Measurements from ENCODE around the gene FNTB.

- TF ChIP-seq POLR2AphosphoS5 (IDR thresholded peaks at IDR 0.05) (no peak), CTCF (IDR thresholded peaks at IDR 0.05) (no peak), POLR2A (IDR thresholded peaks at IDR 0.05) (no peak), EP300 (IDR thresholded peaks at IDR 0.05) (no peak)
Observed at GRCh38 chr14:64973026-64973442, 13.7 kb upstream of the FNTB start.

All from suprapubic skin (tissue), 4 donors.